ENCODE results near the gene NFIB. TPM values are rescaled to one million over a fixed set of nuclear protein-coding genes. Genes with fewer than 3 reads are reported as not detected.
A peak's percentile ranks its signal among the peaks of the same experiment; 100 is the strongest.

NFIB gene
- total and polyA plus RNA-seq, 2 donors (not counting 1 experiment from before 2014, with no cell fraction given): 29.3 to 36.3 TPM

- H3K4me2 ChIP-seq (ENCODE audit: extremely low read depth, insufficient read depth, low read length): no peak overlapping the region
- no peaks in the 10 kb centered on the region for H3K79me2 ChIP-seq (ENCODE audit: control insufficient read depth, insufficient read depth, low read length)
- no peaks in the 10 kb centered on the region for H3K9me3 ChIP-seq (ENCODE audit: control insufficient read depth, insufficient read depth, low read depth, low read length)
- TF ChIP-seq EZH2 (IDR thresholded peaks at IDR 0.05; ENCODE audit: low read length, missing control alignments) (no peak), CTCF (conservative IDR thresholded peaks at IDR 0.05 in 1 of 2, IDR thresholded peaks at IDR 0.05 in 1 of 2; ENCODE audit: low read depth in 1 of 2, low read length in 2 of 2) (no peak)
- H3K27ac ChIP-seq (ENCODE audit: insufficient read depth, low read length): no peak overlapping the region
- DNase-seq (ENCODE audit: low read depth in 2 of 2): no peak
- no peak overlapping the region for H3K9ac ChIP-seq (ENCODE audit: insufficient read depth, low read length)
- no peaks in the 10 kb centered on the region for H4K20me1 ChIP-seq (ENCODE audit: control insufficient read depth, extremely low read depth, insufficient read depth, low read length)
- no peaks in the 10 kb centered on the region for H3K27me3 ChIP-seq (ENCODE audit: control insufficient read depth, insufficient read depth, low read length)
- H2AFZ ChIP-seq (ENCODE audit: low read length): no peak overlapping the region
- H3K4me3 ChIP-seq (replicated peaks in 1 of 4; ENCODE audit: control extremely low read depth in 1 of 4, insufficient read depth in 1 of 4, low read depth in 3 of 4, low read length in 4 of 4): no peak overlapping the region
- H3K4me1 ChIP-seq (ENCODE audit: control insufficient read depth, extremely low read depth, insufficient read depth, low read length): no peaks in the 10 kb centered on the region
- no peaks in the 10 kb centered on the region for H3K36me3 ChIP-seq (ENCODE audit: control insufficient read depth, insufficient read depth, low read length)
Observed at GRCh38 chr9:14170392-14170931, 143.5 kb downstream of the NFIB start.

- H3K9ac ChIP-seq (ENCODE audit: insufficient read depth, low read length): no peak overlapping the region
- H3K9me3 ChIP-seq (ENCODE audit: control insufficient read depth, insufficient read depth, low read depth, low read length): no peaks in the 10 kb centered on the region
- no peak overlapping the region for H2AFZ ChIP-seq (ENCODE audit: low read length)
- H3K4me2 ChIP-seq (ENCODE audit: extremely low read depth, insufficient read depth, low read length): no peak overlapping the region
- no peaks in the 10 kb centered on the region for H3K79me2 ChIP-seq (ENCODE audit: control insufficient read depth, insufficient read depth, low read length)
- H3K27ac ChIP-seq (ENCODE audit: insufficient read depth, low read length): no peak overlapping the region
- H3K27me3 ChIP-seq (ENCODE audit: control insufficient read depth, insufficient read depth, low read length): no peaks in the 10 kb centered on the region
- no peak overlapping the region for H3K4me3 ChIP-seq (replicated peaks in 1 of 4; ENCODE audit: control extremely low read depth in 1 of 4, insufficient read depth in 1 of 4, low read depth in 3 of 4, low read length in 4 of 4)
- H3K4me1 ChIP-seq (ENCODE audit: control insufficient read depth, extremely low read depth, insufficient read depth, low read length): no peaks in the 10 kb centered on the region
- DNase-seq (ENCODE audit: low read depth in 2 of 2): no peak
- no peaks in the 10 kb centered on the region for H3K36me3 ChIP-seq (ENCODE audit: control insufficient read depth, insufficient read depth, low read length)
- H4K20me1 ChIP-seq (ENCODE audit: control insufficient read depth, extremely low read depth, insufficient read depth, low read length): no peaks in the 10 kb centered on the region
- TF ChIP-seq CTCF (conservative IDR thresholded peaks at IDR 0.05 in 1 of 2, IDR thresholded peaks at IDR 0.05 in 1 of 2; ENCODE audit: low read depth in 1 of 2, low read length in 2 of 2): no peak
- no peak for TF ChIP-seq EZH2 (IDR thresholded peaks at IDR 0.05; ENCODE audit: low read length, missing control alignments)
Observed at GRCh38 chr9:14168381-14168780, 145.6 kb downstream of the NFIB start.

- no peak overlapping the region for H2AFZ ChIP-seq (ENCODE audit: low read length)
- peak in 1 of 2 donors; percentile 36 for DNase-seq (ENCODE audit: low read depth in 2 of 2)
- no peaks in the 10 kb centered on the region for H3K9me3 ChIP-seq (ENCODE audit: control insufficient read depth, insufficient read depth, low read depth, low read length)
- H4K20me1 ChIP-seq (ENCODE audit: control insufficient read depth, extremely low read depth, insufficient read depth, low read length): no peaks in the 10 kb centered on the region
- no peaks in the 10 kb centered on the region for H3K79me2 ChIP-seq (ENCODE audit: control insufficient read depth, insufficient read depth, low read length)
- H3K9ac ChIP-seq (ENCODE audit: insufficient read depth, low read length): no peak overlapping the region
- no peaks in the 10 kb centered on the region for H3K36me3 ChIP-seq (ENCODE audit: control insufficient read depth, insufficient read depth, low read length)
- H3K4me3 ChIP-seq (replicated peaks in 1 of 4; ENCODE audit: control extremely low read depth in 1 of 4, insufficient read depth in 1 of 4, low read depth in 3 of 4, low read length in 4 of 4): no peak overlapping the region
- TF ChIP-seq CTCF (conservative IDR thresholded peaks at IDR 0.05 in 1 of 2, IDR thresholded peaks at IDR 0.05 in 1 of 2; ENCODE audit: low read depth in 1 of 2, low read length in 2 of 2) (no peak), EZH2 (IDR thresholded peaks at IDR 0.05; ENCODE audit: low read length, missing control alignments) (no peak)
- H3K4me1 ChIP-seq (ENCODE audit: control insufficient read depth, extremely low read depth, insufficient read depth, low read length): no peaks in the 10 kb centered on the region
- H3K27me3 ChIP-seq (ENCODE audit: control insufficient read depth, insufficient read depth, low read length): no peaks in the 10 kb centered on the region
- H3K4me2 ChIP-seq (ENCODE audit: extremely low read depth, insufficient read depth, low read length): no peak overlapping the region
- no peak overlapping the region for H3K27ac ChIP-seq (ENCODE audit: insufficient read depth, low read length)
Observed at GRCh38 chr9:14165376-14166035, 148.4 kb downstream of the NFIB start.
